Left lung (tissue), 10 donors: Measurements from ENCODE around the gene SBSN. TPM values are rescaled to one million over a fixed set of nuclear protein-coding genes. Genes with fewer than 3 reads are reported as not detected.

Experiments
- ATAC-seq: fragments of 200-7000 bp; cut with Tn5 transposase; one replicate; pipeline ENCODE4 v1.9.1; 2020; ENCODE audit warnings: moderate library complexity
- DNase-seq, 4 donors: peaks; one replicate each; pipeline ENCODE4 v3.0.0-alpha.2; 2013 to 2020
- H3K27ac ChIP-seq, 2 donors: fragments of 200-600 bp; sonication (generic) in 1 of 2; one replicate each; pipeline versions ENCODE4 v1.5.0 to v1.8.0; 2020 to 2021
- H3K27me3 ChIP-seq, 2 donors: fragments of 200-600 bp; sonication (generic) in 1 of 2; one replicate each; pipeline versions ENCODE4 v1.5.0 to v1.8.0; 2020 to 2021
- H3K36me3 ChIP-seq, 2 donors: fragments of 200-600 bp; sonication (generic) in 1 of 2; one replicate each; pipeline versions ENCODE4 v1.5.0 to v1.8.0; 2020 to 2021
- H3K4me1 ChIP-seq, 2 donors: fragments of 200-600 bp; one replicate each; pipeline ENCODE4 v1.8.0; 2021
- H3K4me3 ChIP-seq, 2 donors: fragments of 200-600 bp; sonication (generic) in 1 of 2; one replicate each; pipeline versions ENCODE4 v1.5.0 to v1.8.0; 2020 to 2021; ENCODE audit warnings: mild to moderate bottlenecking in 1 of 2
- H3K9me3 ChIP-seq, 2 donors: fragments of 200-600 bp; sonication (generic) in 1 of 2; one replicate each; pipeline versions ENCODE4 v1.5.0 to v1.8.0; 2020 to 2021
- CTCF ChIP-seq, 2 donors: fragments of 200-600 bp; sonication (generic) in 1 of 2; IDR thresholded peaks; one replicate each; pipeline versions ENCODE4 v1.5.0 to v1.8.0; 2021; ENCODE audit warnings: antibody characterized with exemption in 2 of 2
- intact Hi-C, 2 donors: fragments of 100-400 bp; cut with DNase I; formaldehyde crosslinking; loops; one replicate each; pipeline versions ENCODE4 v1.11.2 to v1.14.2; 2022
- polyA plus RNA-seq, 6 donors: library from polyadenylated mRNA; unstranded; fragments of 120-200 nt; gene quantifications; one replicate each; pipeline ENCODE4 v1.2.1, GENCODE V29; 2013; ENCODE audit not compliant: insufficient read length in 6 of 6
- total RNA-seq, 2 donors: library from RNA; stranded (reverse); fragmentation: NEBNext Ultra II Directional; extraction: Animal tissue kit (Norgen Biotek cat#: 25700); gene quantifications; one replicate each; pipeline ENCODE4 v1.2.1, GENCODE V29; 2021
- donor health status: DM: no; HTN: yes; CAD: no.
- donor health status: DM: no; HTN: no; CAD: no.

SBSN gene
- total and polyA plus RNA-seq, 8 donors = 0.09 to 0.20 (median 0.11) TPM; not detected in 5

DNA sequence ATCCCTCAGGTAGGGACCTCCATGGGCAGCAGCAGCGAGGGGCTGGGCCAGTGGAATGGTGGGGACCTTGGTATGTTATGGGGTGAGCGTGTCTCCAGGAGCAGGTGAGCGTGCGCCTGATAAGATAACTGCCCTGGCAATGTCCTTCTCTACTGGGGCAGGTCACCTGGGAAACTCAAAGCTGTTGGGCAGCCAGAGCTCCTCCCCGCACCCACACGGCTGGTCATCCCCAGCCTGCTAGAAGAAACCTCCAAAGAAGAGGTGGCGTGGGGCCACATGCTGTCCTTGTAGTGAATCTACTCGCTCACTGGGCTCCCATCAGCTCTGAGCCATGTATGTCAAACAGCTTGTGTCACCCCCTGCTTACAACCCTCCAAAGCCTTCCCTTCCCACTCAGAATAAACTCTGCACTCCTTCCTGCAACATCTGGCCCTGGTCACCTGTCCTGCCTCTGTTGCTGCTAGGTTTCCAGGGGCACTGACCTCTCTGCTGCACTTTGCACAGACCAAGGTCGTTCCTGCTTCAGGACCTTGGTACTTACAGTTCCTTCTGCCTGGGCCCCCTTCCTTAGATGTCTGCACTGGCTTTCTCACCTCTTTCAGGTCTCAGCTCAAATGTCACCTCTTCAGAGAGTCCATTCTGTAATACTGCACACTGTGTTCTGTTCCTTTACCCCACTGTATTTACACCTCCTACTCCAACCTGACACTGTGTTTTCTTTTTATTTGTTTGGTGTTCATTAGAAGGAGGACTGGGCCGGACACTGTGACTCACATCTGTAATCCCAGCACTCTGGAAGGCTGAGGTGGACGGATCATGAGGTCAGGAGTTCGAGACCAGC is 37.1 kb upstream of the SBSN start:
- ATAC-seq = no peak
- intact Hi-C loops = no loop called here
- H3K27me3 ChIP-seq = peaks cover 0 to 75% of the 10 kb centered on the region in 2 donors
- no peaks in the 10 kb centered on the region for H3K4me1 ChIP-seq
- H3K9me3 ChIP-seq = no peaks in the 10 kb centered on the region
- DNase-seq = no peak
- no peaks in the 10 kb centered on the region for H3K36me3 ChIP-seq
- no peak overlapping the region for H3K27ac ChIP-seq
- no peak for TF ChIP-seq CTCF (IDR thresholded peaks at IDR 0.05)
- no peak overlapping the region for H3K4me3 ChIP-seq

- Histone ChIP-seq H3K4me3 (no peak within 1 kb of the TSS), H3K27me3 (peaks cover 9 to 75% of the 10 kb centered on the region in 2 donors), H3K27ac (no peak within 1 kb of the TSS), H3K36me3 (no peaks in the 10 kb centered on the region), H3K4me1 (peaks cover 0 to 3% of the 10 kb centered on the region in 2 donors), H3K9me3 (no peaks in the 10 kb centered on the region)
- TF ChIP-seq CTCF (IDR thresholded peaks at IDR 0.05) = no peak
- DNase-seq (no peak), ATAC-seq (no peak)
- intact Hi-C loops = no loop called here
Observed at GRCh38 chr19:35563207-35563829, 35.2 kb upstream of the SBSN start, which contains the start of gene ATP4A. ATP4A (minus strand) TSS chr19:35563658; CDS start chr19:35563629, 29 bp downstream.

GRCh38 chr19:35562776-35563175 is 34.7 kb upstream of the SBSN start:
- TF ChIP-seq CTCF (IDR thresholded peaks at IDR 0.05) = no peak
- Histone ChIP-seq H3K4me3 (no peak overlapping the region), H3K27ac (no peak overlapping the region), H3K36me3 (no peaks in the 10 kb centered on the region), H3K27me3 (peaks cover 13 to 75% of the 10 kb centered on the region in 2 donors), H3K4me1 (peaks cover 0 to 8% of the 10 kb centered on the region in 2 donors), H3K9me3 (no peaks in the 10 kb centered on the region)
- intact Hi-C loops = no loop called here
- no peak for ATAC-seq
- DNase-seq = no peak

DNA sequence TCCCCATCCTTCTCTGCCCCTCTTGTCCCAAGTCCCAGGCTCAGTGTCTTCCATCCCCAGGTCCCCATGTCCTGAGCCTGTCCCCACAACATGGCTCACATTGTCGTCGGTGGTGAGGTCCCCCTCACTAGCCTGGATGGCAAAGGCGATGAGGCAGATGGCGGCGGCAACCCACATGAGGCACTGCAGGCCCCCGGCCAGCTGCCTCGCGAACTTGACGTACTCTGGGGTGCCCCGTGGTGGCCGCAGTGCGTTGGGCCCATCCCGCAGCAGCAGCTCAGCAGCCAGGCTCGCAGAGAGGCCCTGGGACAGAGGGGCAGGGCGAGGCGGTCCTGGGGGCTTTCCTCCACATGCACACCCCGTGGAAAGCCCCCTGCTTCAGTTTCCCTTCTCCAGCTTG is 34.2 kb upstream of the SBSN start:
- intact Hi-C loops = no loop called here
- DNase-seq (no peak), ATAC-seq (no peak)

More for the DNA sequence above, 34.2 kb upstream of the SBSN start:
- Histone ChIP-seq H3K36me3 (no peaks in the 10 kb centered on the region), H3K4me1 (peaks cover 0 to 8% of the 10 kb centered on the region in 2 donors), H3K27ac (no peak overlapping the region), H3K27me3 (peaks cover 13 to 80% of the 10 kb centered on the region in 2 donors), H3K9me3 (no peaks in the 10 kb centered on the region), H3K4me3 (no peak overlapping the region)
- no peak for TF ChIP-seq CTCF (IDR thresholded peaks at IDR 0.05)
